Endothelial cell of umbilical vein (primary cell): ENCODE data around the gene DTNA.

Experiments used
- EZH2 ChIP-seq: IDR thresholded peaks from 2 replicates; pipeline ENCODE4 v1.6.1; 2012; ENCODE audit warnings: borderline replicate concordance, low read depth, mild to moderate bottlenecking, moderate library complexity, low read length, inconsistent platforms; ENCODE audit not compliant: severe bottlenecking
- GATA2 ChIP-seq: IDR thresholded peaks from 2 replicates; pipeline ENCODE4 v1.7.0; 2011; ENCODE audit warnings: low read depth, mild to moderate bottlenecking, moderate library complexity, mixed read lengths, low read length; ENCODE audit not compliant: insufficient read length, insufficient read depth
- JUN ChIP-seq: IDR thresholded peaks from 2 replicates; pipeline ENCODE4 v1.6.1; 2011; ENCODE audit warnings: borderline replicate concordance, low read depth; ENCODE audit not compliant: insufficient read length, insufficient read depth
- MYC ChIP-seq: IDR thresholded peaks from one replicate; pipeline ENCODE4 v1.6.1; 2011; ENCODE audit warnings: mild to moderate bottlenecking, low read depth, low read length
- POLR2A ChIP-seq: IDR thresholded peaks from 2 replicates; pipeline ENCODE4 v1.6.1; 2012; ENCODE audit warnings: low read depth, mild to moderate bottlenecking, control low read depth, low read length
- TF ChIP-seq, protein P1 (sequence below), 2 donors: IDR thresholded peaks; 1 replicate in 1 of 2; 2 replicates in 1 of 2; pipeline ENCODE4 v1.5.1; 2011; ENCODE audit warnings: low read length in 2 of 2, mild to moderate bottlenecking in 2 of 2, moderate library complexity in 2 of 2, control low read depth in 1 of 2, inconsistent platforms in 1 of 2, low read depth in 1 of 2; ENCODE audit not compliant: insufficient read depth in 1 of 2; ENCODE audit errors: extremely low read depth in 1 of 2
- TF ChIP-seq, protein P2 (sequence below): IDR thresholded peaks from 2 replicates; pipeline ENCODE4 v1.6.1; 2011; ENCODE audit not compliant: insufficient read depth, insufficient read length

DNA sequence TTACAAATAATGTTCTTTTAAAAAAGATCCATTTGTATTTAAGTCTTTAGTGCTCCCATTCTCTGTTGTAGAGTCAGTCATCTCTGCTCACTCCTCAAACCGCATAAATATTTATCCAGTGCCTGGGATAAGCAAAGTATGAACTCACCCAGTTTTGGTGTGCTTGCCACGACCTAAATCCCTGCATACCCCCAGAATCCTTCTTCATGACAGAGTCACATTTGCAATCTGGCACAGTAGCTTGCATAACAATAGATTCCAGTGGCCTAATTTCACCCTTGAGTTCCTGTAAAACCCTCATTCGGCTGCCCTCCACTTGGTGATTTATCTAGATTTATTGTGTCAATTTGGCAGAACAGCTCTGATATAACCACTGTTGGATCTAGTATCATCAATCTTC is 92.9 kb downstream of the DTNA start:
- TF ChIP-seq, protein P1, sequence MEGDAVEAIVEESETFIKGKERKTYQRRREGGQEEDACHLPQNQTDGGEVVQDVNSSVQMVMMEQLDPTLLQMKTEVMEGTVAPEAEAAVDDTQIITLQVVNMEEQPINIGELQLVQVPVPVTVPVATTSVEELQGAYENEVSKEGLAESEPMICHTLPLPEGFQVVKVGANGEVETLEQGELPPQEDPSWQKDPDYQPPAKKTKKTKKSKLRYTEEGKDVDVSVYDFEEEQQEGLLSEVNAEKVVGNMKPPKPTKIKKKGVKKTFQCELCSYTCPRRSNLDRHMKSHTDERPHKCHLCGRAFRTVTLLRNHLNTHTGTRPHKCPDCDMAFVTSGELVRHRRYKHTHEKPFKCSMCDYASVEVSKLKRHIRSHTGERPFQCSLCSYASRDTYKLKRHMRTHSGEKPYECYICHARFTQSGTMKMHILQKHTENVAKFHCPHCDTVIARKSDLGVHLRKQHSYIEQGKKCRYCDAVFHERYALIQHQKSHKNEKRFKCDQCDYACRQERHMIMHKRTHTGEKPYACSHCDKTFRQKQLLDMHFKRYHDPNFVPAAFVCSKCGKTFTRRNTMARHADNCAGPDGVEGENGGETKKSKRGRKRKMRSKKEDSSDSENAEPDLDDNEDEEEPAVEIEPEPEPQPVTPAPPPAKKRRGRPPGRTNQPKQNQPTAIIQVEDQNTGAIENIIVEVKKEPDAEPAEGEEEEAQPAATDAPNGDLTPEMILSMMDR (IDR thresholded peaks at IDR 0.05; ENCODE audit: extremely low read depth in 1 of 2, insufficient read depth in 1 of 2, low read depth in 1 of 2, low read length in 2 of 2) = no peak
- TF ChIP-seq POLR2A (no peak), EZH2 (no peak), GATA2 (no peak), MYC (no peak), JUN (no peak)
- TF ChIP-seq, protein P2, sequence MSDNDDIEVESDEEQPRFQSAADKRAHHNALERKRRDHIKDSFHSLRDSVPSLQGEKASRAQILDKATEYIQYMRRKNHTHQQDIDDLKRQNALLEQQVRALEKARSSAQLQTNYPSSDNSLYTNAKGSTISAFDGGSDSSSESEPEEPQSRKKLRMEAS = no peak
